WTC11 (cell line): ENCODE data around the gene BNIP2. TPM values are rescaled to one million over a fixed set of nuclear protein-coding genes. Genes with fewer than 3 reads are reported as not detected.

Experiments used
- ATAC-seq: fragments of 200-7000 bp; cut with Tn5 transposase; 2 replicates; pipeline ENCODE4 v1.10.0; 2021; ENCODE audit warnings: mild to moderate bottlenecking, moderate library complexity
- CTCF ChIA-PET: fragments of 300-600 bp; sonication (Branson Sonifier 250); formaldehyde crosslinking; loops from one replicate; lab custom pipeline; 2021; ENCODE audit warnings: antibody characterized with exemption; lab: Charles Lee
- POLR2A ChIA-PET: fragments of 350-600 bp; sonication (Branson Sonifier 250); formaldehyde crosslinking; loops from one replicate; lab custom pipeline; 2021; ENCODE audit warnings: antibody characterized with exemption; lab: Charles Lee
- DNase-seq: peaks from one replicate; pipeline ENCODE4 v3.0.0; 2021; ENCODE audit warnings: low spot score
- H3K27ac Mint-ChIP-seq: 2 replicates; pipeline ENCODE4 v1.8.0; 2021; ENCODE audit warnings: mixed read lengths
- H3K27me3 Mint-ChIP-seq: 2 replicates; pipeline ENCODE4 v1.8.0; 2021; ENCODE audit warnings: low read depth, mild to moderate bottlenecking, moderate library complexity, mixed read lengths
- H3K36me3 Mint-ChIP-seq: 2 replicates; pipeline ENCODE4 v1.8.0; 2021; ENCODE audit warnings: mixed read lengths
- H3K4me1 Mint-ChIP-seq: 2 replicates; pipeline ENCODE4 v1.8.0; 2022; ENCODE audit warnings: mixed read lengths
- H3K4me3 Mint-ChIP-seq: 2 replicates; pipeline ENCODE4 v1.8.0; 2021; ENCODE audit warnings: mild to moderate bottlenecking, moderate library complexity, mixed read lengths
- H3K9me3 Mint-ChIP-seq: 2 replicates; pipeline ENCODE4 v1.8.0; 2021; ENCODE audit warnings: mixed read lengths
- ATF1 ChIP-seq: sonication (generic); formaldehyde crosslinking; IDR thresholded peaks from 2 replicates; pipeline ENCODE4 v1.8.1; 2023; ENCODE audit warnings: mild to moderate bottlenecking, moderate library complexity, missing genetic modification reagents
- ATF2 ChIP-seq: sonication (generic); formaldehyde crosslinking; IDR thresholded peaks from 2 replicates; pipeline ENCODE4 v1.8.1; 2022; ENCODE audit warnings: low read depth, missing genetic modification reagents, borderline replicate concordance
- CBFB ChIP-seq: sonication (generic); formaldehyde crosslinking; IDR thresholded peaks from 2 replicates; pipeline ENCODE4 v1.8.1; 2022; ENCODE audit warnings: mild to moderate bottlenecking, low read depth, missing genetic modification reagents
- ELF4 ChIP-seq: sonication (generic); formaldehyde crosslinking; IDR thresholded peaks from 2 replicates; pipeline ENCODE4 v1.8.1; 2022; ENCODE audit warnings: low read depth, mild to moderate bottlenecking, moderate library complexity, missing genetic modification reagents
- EMX1 ChIP-seq: fragments of 250-450 bp; sonication (Bioruptor Pico); IDR thresholded peaks from 2 replicates; pipeline ENCODE4 v1.8.0; 2021; ENCODE audit warnings: mild to moderate bottlenecking
- ERG ChIP-seq: fragments of 250-450 bp; sonication (Bioruptor Pico); IDR thresholded peaks from 2 replicates; pipeline ENCODE4 v1.8.0; 2021; ENCODE audit warnings: mild to moderate bottlenecking
- FOXK1 ChIP-seq: sonication (generic); formaldehyde crosslinking; IDR thresholded peaks from 2 replicates; pipeline ENCODE4 v1.8.0; 2022; ENCODE audit warnings: mild to moderate bottlenecking, moderate library complexity, missing genetic modification reagents
- GTF2I ChIP-seq: fragments of 250-450 bp; sonication (Bioruptor Pico); conservative IDR thresholded peaks from 2 replicates; pipeline ENCODE4 v1.4.0; 2021; ENCODE audit warnings: mild to moderate bottlenecking
- HMGA2 ChIP-seq: fragments of 250-450 bp; sonication (Bioruptor Pico); IDR thresholded peaks from 2 replicates; pipeline ENCODE4 v1.4.0; 2021; ENCODE audit warnings: mild to moderate bottlenecking, moderate library complexity
- KAT7 ChIP-seq: sonication (generic); formaldehyde crosslinking; IDR thresholded peaks from 2 replicates; pipeline ENCODE4 v1.8.1; 2023; ENCODE audit warnings: missing genetic modification reagents, mild to moderate bottlenecking, borderline replicate concordance
- MYBL2 ChIP-seq: sonication (generic); formaldehyde crosslinking; IDR thresholded peaks from 2 replicates; pipeline ENCODE4 v1.8.1; 2023; ENCODE audit warnings: mild to moderate bottlenecking, moderate library complexity, missing genetic modification reagents
- NR1H2 ChIP-seq: sonication (generic); formaldehyde crosslinking; IDR thresholded peaks from 2 replicates; pipeline ENCODE4 v1.9.0; 2021; ENCODE audit warnings: mild to moderate bottlenecking, moderate library complexity, missing genetic modification reagents
- RELA ChIP-seq: sonication (generic); formaldehyde crosslinking; IDR thresholded peaks from 2 replicates; pipeline ENCODE4 v1.8.1; 2022; ENCODE audit warnings: missing genetic modification reagents, mild to moderate bottlenecking, borderline replicate concordance
- SP1 ChIP-seq: sonication (generic); formaldehyde crosslinking; conservative IDR thresholded peaks from 2 replicates; pipeline ENCODE4 v1.8.1; 2022; ENCODE audit warnings: missing genetic modification reagents
- STAT6 ChIP-seq: sonication (generic); formaldehyde crosslinking; conservative IDR thresholded peaks from 2 replicates; pipeline ENCODE4 v1.8.1; 2023; ENCODE audit warnings: mild to moderate bottlenecking, low read depth, missing genetic modification reagents, moderate library complexity
- TEAD1 ChIP-seq: sonication (generic); formaldehyde crosslinking; IDR thresholded peaks from 2 replicates; pipeline ENCODE4 v1.8.0; 2022; ENCODE audit warnings: mild to moderate bottlenecking, missing genetic modification reagents
- TP53 ChIP-seq: sonication (generic); formaldehyde crosslinking; IDR thresholded peaks from 2 replicates; pipeline ENCODE4 v1.8.1; 2023; ENCODE audit warnings: mild to moderate bottlenecking, missing genetic modification reagents
- USF2 ChIP-seq: sonication (generic); formaldehyde crosslinking; IDR thresholded peaks from 2 replicates; pipeline ENCODE4 v1.8.1; 2023; ENCODE audit warnings: mild to moderate bottlenecking, missing genetic modification reagents, moderate library complexity
- ZBTB43 ChIP-seq: sonication (generic); formaldehyde crosslinking; IDR thresholded peaks from 2 replicates; pipeline ENCODE4 v1.8.1; 2023; ENCODE audit warnings: mild to moderate bottlenecking, missing genetic modification reagents
- ZMAT4 ChIP-seq: fragments of 250-450 bp; sonication (Bioruptor Pico); IDR thresholded peaks from 2 replicates; pipeline ENCODE4 v1.9.0; 2021; ENCODE audit warnings: mild to moderate bottlenecking
- ZNF121 ChIP-seq: sonication (generic); formaldehyde crosslinking; IDR thresholded peaks from 2 replicates; pipeline ENCODE4 v1.8.0; 2023; ENCODE audit warnings: missing genetic modification reagents
- ZNF317 ChIP-seq: sonication (generic); formaldehyde crosslinking; IDR thresholded peaks from 2 replicates; pipeline ENCODE4 v1.8.1; 2023; ENCODE audit warnings: low read depth, mild to moderate bottlenecking, moderate library complexity, missing genetic modification reagents, borderline replicate concordance
- total RNA-seq: library from RNA; stranded (reverse); gene quantifications from 3 replicates; pipeline ENCODE4 v1.2.3, GENCODE V29; 2021

BNIP2 gene
- total RNA-seq, 1 experiment from 2014 or later: 40.3 TPM

- DNase-seq (no peak), ATAC-seq (no peak)
- no peaks in the 10 kb centered on the region for H3K36me3 Mint-ChIP-seq
- ChIA-PET CTCF (interaction anchor here (4.0 kb wide), 1 partner anchor 604 kb away, joined by 43 read pairs; no protein-coding TSS in a partner anchor), POLR2A (no interaction called here)
- no peaks in the 10 kb centered on the region for H3K4me1 Mint-ChIP-seq
- no peaks in the 10 kb centered on the region for H3K9me3 Mint-ChIP-seq
- H3K27me3 Mint-ChIP-seq: no peaks in the 10 kb centered on the region
- H3K27ac Mint-ChIP-seq: no peak overlapping the region
- no peak overlapping the region for H3K4me3 Mint-ChIP-seq
- TF ChIP-seq ZMAT4 (CRISPR knock-in tag) (no peak), ZNF121 (CRISPR knock-in tag) (no peak), RELA (CRISPR knock-in tag) (no peak), TP53 (no peak), CBFB (CRISPR knock-in tag) (no peak)
These were observed 32.9 kb upstream of the BNIP2 start for GRCh38 chr15:59722037-59722436.

- Mint-ChIP-seq H3K4me3 (no peak overlapping the region), H3K4me1 (no peaks in the 10 kb centered on the region), H3K36me3 (no peaks in the 10 kb centered on the region), H3K27ac (no peak overlapping the region), H3K27me3 (no peaks in the 10 kb centered on the region), H3K9me3 (no peaks in the 10 kb centered on the region)
- TF ChIP-seq ZNF317 (CRISPR knock-in tag) (no peak), STAT6 (CRISPR knock-in tag) (no peak), MYBL2 (no peak), GTF2I (no peak), ERG (CRISPR knock-in tag) (no peak), TEAD1 (CRISPR knock-in tag) (no peak), NR1H2 (CRISPR knock-in tag) (no peak), ATF1 (CRISPR knock-in tag) (no peak), ELF4 (CRISPR knock-in tag) (no peak), SP1 (no peak), CBFB (CRISPR knock-in tag) (no peak), HMGA2 (no peak), FOXK1 (CRISPR knock-in tag) (no peak), ZBTB43 (no peak), EMX1 (CRISPR knock-in tag) (no peak), ATF2 (CRISPR knock-in tag) (no peak), KAT7 (CRISPR knock-in tag) (no peak), ZMAT4 (CRISPR knock-in tag) (no peak), USF2 (no peak)
- POLR2A ChIA-PET: no interaction called here
- ATAC-seq (no peak), DNase-seq (no peak)
- CTCF ChIA-PET: no interaction called here
These were observed 32.3 kb upstream of the BNIP2 start for GRCh38 chr15:59721411-59721810.
